Measurements from ENCODE around the gene ZCWPW1.

The ZCWPW1 gene, protein sequence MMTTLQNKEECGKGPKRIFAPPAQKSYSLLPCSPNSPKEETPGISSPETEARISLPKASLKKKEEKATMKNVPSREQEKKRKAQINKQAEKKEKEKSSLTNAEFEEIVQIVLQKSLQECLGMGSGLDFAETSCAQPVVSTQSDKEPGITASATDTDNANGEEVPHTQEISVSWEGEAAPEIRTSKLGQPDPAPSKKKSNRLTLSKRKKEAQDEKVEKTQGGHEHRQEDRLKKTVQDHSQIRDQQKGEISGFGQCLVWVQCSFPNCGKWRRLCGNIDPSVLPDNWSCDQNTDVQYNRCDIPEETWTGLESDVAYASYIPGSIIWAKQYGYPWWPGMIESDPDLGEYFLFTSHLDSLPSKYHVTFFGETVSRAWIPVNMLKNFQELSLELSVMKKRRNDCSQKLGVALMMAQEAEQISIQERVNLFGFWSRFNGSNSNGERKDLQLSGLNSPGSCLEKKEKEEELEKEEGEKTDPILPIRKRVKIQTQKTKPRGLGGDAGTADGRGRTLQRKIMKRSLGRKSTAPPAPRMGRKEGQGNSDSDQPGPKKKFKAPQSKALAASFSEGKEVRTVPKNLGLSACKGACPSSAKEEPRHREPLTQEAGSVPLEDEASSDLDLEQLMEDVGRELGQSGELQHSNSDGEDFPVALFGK

GRCh38 chr7:100428199-100428966 is at the start of gene ZCWPW1:
TSS of gene ZCWPW1 (minus strand) at chr7:100428703. CDS start at chr7:100420649, 8,054 bp downstream.
- DNase-seq (ENCODE audit: low read depth in 2 of 3, low spot score in 2 of 3), result peak; percentile 94 to 97 (median 95)

DNA sequence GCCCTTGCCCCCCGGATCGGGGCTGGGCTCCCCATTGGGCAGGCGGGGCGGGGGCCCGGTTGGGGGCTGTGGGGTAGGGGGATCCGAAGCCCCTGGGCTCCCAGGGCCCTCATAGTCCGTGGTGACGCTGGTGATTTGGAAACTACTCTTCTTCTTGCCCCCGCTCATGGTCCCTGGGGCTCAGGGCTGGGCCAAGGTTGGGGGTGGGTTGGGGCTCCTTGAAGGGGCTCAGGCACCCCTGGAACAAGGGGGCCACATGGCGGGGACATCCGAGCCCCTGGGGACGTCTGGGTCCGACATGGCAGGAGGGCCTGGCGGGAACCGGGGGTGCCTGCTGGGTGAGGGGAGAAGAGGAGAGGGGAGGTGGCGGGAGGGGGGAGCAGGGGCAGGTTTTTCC is 49.4 kb upstream of the ZCWPW1 start:
- DNase-seq (ENCODE audit: low read depth in 2 of 3, low spot score in 2 of 3), result no peak

GRCh38 chr7:100476903-100477870 is 48.7 kb upstream of the ZCWPW1 start:
- DNase-seq (ENCODE audit: low read depth in 2 of 3, low spot score in 2 of 3), result peak in 1 of 3 experiments; percentile 15

- DNase-seq (ENCODE audit: low read depth in 2 of 3, low spot score in 2 of 3), result no peak
Measured at GRCh38 chr7:100476101-100476780, 47.7 kb upstream of the ZCWPW1 start.

DNA sequence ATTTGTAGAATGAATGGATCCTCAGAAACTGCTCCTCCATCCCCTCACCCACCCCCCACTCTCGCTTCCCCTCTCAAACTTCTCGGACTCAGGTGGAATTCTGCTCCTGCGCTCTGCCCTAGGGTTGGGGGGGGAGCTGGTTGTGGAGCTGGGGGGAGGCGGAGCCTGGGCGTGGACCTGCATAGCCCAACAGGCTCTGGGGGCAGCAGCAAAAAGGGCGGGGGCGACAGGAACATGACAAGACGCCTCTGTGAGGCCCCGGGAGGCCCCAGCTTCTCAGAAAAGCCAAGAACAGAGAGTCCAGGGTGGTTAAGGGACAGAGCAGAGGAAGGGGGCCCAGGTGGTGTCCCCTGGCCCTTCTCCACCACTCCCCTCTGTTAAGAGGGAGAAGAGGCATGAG is 47.0 kb upstream of the ZCWPW1 start:
- DNase-seq (ENCODE audit: low read depth in 2 of 3, low spot score in 2 of 3), result peak in 1 of 3 experiments; percentile 15

DNA sequence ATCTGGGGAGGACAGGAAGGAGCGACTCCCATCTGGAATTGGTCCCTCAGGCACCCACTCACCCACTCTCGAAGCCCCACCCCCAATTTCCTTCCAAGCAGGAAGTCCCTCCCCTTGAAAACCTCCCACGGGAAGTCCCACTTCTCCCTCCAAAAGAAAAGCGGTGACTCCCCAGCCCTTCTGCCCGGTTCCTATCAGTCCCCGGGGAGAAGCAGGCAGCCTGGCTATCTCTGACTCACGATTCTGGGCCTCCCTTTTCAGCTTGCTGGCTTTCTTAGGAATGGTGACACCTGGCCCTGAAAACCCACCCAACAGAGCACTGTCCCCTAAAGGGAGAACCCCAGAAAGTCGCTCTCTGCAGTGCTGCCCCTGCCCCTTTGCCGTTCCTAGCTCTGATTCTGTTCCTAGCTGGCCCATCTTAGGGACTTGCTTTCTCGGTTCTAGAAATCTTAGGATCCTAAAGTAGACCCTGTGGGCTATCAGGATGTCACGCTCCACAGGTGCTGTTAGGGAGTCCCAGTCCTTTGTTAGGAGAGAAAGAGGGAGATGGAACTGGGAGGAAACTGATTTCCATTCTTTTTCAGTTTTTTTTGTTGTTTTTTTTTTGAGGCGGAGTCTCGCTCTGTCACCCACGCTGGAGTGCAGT is 44.5 kb upstream of the ZCWPW1 start:
- DNase-seq (ENCODE audit: low read depth in 2 of 3, low spot score in 2 of 3), result no peak

- DNase-seq (ENCODE audit: low read depth in 2 of 3, low spot score in 2 of 3), result no peak
Measured at GRCh38 chr7:100472121-100472851, 43.8 kb upstream of the ZCWPW1 start.

- no peak for DNase-seq (ENCODE audit: low read depth in 2 of 3, low spot score in 2 of 3)
Measured at GRCh38 chr7:100471021-100471420, 42.5 kb upstream of the ZCWPW1 start.

GRCh38 chr7:100469227-100470044 is 40.9 kb upstream of the ZCWPW1 start:
- DNase-seq (ENCODE audit: low read depth in 2 of 3, low spot score in 2 of 3), result peak; percentile 53 to 87 (median 78)

DNA sequence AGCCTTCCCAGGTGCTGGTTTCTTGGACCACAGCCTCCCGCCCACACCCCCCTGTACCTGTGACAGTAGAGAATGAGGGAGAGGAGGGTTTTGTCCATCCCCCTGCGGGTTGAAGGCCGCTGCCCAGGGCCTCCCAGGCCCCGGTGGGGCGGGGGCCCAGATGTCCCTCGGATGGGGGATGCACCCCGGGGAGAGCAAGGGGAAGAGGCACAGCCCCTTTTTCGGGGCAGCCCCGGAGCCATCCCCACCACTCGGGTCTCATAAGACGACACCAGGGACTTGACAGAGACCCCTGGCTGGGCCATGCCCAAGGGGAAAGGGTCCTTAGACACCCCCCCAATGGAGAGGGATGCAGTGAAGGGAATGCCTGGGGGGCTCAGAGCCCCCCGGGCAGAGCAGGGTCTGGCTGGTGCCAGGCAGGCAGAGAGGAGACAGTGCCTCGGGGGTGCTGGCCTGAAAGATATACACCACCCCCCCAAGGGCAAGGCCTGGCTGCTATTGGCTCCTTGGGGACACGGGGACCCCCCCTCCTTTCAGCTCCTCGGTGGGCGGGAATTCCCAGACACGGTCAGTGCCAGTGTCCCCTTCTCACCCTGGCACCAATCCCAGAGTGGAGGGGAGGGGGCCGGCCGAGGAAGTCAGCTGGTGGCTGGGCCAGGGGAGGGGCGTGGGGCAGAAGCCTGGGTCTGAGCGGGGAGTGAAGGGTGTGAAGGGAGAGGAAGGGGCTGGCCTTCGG is 39.3 kb upstream of the ZCWPW1 start:
- no peak for DNase-seq (ENCODE audit: low read depth in 2 of 3, low spot score in 2 of 3)

DNA sequence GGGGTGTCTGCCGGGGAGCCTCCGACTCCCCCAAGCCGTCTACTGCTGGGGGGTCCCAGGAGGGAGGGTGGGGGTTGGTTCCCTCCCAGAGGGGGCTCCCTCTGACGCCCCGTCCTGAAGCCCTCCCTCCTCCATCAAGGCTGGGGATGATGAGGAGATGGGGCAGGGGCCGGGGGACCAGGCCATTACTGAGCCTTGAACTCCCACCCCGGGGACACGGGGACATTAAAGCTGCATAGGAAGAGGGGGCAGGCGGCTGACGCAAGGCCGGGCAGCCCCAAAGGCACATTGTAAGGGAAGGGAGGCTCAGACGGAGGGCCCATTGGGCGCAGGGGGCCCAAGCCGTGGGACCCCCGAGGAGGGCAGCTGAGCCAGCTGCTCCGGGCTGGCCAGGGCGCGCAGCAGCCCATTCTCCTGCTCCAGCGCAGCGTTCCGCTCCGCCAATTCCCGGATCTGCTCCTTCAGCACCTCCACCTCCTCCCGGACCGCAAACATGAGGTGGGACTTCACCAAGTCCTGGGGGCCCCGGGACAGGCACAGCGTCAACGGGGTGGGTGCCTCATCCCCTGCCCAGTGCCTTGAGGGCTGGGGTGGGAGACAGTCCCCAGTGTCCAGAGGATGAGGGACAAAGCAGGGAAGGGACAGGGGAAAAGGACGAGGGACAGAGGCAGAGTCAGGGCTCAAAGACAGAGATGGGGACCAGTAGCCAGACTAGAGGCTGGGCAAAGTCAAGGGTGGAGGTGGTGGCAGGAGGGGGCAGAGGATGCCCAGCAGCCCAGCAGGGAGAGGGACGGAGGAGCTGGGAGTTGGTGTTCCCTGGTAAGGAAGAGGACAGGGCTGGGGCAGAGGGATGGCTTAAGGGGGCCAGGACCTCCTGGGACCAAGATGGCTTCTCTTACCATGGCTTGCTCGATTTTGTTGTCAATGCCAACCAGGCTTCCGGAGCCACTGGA is 38.4 kb upstream of the ZCWPW1 start:
- DNase-seq (ENCODE audit: low read depth in 2 of 3, low spot score in 2 of 3), result no peak

DNA sequence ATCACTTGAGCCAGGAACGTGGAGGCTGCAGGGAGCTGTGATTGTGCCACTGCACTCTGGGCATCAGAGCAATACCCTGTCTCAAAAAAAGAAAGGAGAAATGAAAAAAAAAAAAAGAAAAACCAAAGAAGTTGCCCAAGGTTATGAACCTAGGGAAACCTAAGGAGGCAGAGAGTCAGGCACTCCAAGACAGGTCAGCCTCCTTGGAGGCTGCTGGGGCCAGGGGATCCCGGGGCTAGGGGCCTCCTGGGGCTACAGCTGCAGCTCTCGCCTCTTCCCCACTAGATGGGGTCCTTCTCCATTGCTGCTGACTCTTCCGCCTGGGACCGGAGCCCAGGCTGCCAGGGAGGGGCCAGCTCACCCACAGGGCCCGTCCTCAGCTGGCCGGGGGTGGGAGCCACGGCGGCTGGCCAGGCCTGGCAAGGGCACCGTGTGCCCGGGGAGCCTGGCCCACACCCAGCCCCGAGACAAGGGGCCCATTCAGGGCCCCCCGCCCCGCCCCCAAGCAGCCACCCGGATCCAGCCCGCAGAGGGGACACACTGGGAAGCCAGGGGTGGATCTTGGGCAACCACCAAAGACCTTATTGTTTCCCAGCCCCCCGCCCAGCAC is 37.3 kb upstream of the ZCWPW1 start:
- DNase-seq (ENCODE audit: low read depth in 2 of 3, low spot score in 2 of 3), result no peak

- no peak for DNase-seq (ENCODE audit: low read depth in 2 of 3, low spot score in 2 of 3)
Measured at GRCh38 chr7:100465299-100465698, 36.8 kb upstream of the ZCWPW1 start.

DNA sequence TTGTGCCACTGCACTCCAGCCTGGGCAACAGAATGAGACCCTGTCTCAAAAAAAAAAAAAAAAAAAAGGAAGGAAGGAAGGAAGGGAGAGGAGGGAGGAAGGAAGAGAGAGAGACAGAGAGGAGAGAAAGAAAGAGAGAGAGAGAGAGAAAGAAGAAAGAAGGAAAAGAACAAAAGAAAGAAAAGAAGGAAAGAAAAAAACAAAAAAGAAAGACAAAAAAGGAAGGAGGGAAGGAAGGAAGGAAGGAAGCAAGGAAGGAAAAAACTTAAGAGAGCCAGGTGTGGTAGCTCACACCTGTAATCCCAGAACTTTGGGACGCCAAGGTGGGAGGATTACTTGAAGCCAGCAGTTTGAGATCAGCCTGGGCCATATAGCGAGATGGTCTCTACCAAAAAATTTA is 36.3 kb upstream of the ZCWPW1 start:
- DNase-seq (ENCODE audit: low read depth in 2 of 3, low spot score in 2 of 3), result no peak

DNA sequence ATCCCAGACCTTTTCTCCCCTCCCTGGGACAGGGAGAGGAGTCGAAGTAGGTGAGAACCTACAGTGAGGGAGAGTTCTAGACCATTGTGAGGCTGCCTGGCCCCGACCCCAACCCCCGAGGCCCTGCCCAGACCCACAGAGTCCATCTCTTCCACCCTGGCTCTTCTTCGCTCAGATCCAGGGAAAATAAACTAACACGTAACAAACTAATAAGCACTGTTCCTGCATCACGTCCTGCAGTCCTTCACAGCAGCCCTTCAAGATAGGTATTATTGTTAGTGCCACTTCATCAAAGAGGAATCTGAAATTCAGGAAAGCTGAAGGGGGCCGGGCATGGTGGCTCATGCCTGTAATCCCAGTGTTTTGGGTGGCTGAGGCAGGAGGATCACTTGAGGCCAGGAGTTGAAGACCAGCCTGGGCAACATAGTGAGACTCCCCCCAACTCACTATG is 35.7 kb upstream of the ZCWPW1 start, which contains the start of gene SPACDR:
Gene SPACDR (minus strand): TSS at position 51 of the 451 bp plus-strand sequence. CDS start 235 bp downstream, outside the sequence.
- no peak for DNase-seq (ENCODE audit: low read depth in 2 of 3, low spot score in 2 of 3)

DNA sequence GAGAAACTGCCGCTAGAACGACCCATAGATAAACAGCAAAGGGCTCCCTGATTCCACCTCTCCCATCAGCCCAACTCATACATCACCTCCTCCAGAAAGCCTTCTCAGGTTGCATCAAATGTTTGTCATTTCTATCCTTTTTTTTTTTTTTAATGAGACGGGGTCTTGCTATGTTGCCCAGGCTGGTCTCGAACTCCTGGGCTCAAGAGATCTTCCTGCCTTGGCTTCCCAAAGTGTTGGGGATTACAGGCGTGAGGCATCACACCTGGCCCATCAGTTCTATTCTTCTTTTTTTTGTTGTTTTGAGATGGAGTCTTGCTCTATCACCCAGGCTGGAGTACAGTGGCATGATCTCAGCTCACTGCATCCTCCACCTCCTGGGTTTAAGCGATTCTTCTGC is 28.5 kb upstream of the ZCWPW1 start:
- no peak for DNase-seq (ENCODE audit: low read depth in 2 of 3, low spot score in 2 of 3)
